Sigmoid colon (tissue), 7 donors: ENCODE results near the gene GCLC. TPM values are rescaled to one million over a fixed set of nuclear protein-coding genes. Genes with fewer than 3 reads are reported as not detected.

ENCODE experiments used
- DNase-seq: peaks from one replicate; pipeline ENCODE4 v3.0.0-alpha.2; 2019
- H3K27ac ChIP-seq, 4 donors: fragments of 200-600 bp; sonication (generic); one replicate each; pipeline ENCODE4 v1.5.1; 2016 to 2019; ENCODE audit warnings: mild to moderate bottlenecking in 1 of 4
- H3K27me3 ChIP-seq, 3 donors: fragments of 200-600 bp; sonication (generic); one replicate each; pipeline ENCODE4 v1.5.1; 2019; ENCODE audit warnings: mild to moderate bottlenecking in 1 of 3
- H3K36me3 ChIP-seq, 4 donors: fragments of 200-600 bp; sonication (generic); one replicate each; pipeline ENCODE4 v1.5.1; 2016 to 2019
- H3K4me1 ChIP-seq, 4 donors: fragments of 200-600 bp; sonication (generic); one replicate each; pipeline ENCODE4 v1.5.1; 2017 to 2019
- H3K4me3 ChIP-seq, 4 donors: fragments of 200-600 bp; sonication (generic); one replicate each; pipeline ENCODE4 v1.5.1; 2017 to 2019; ENCODE audit warnings: mild to moderate bottlenecking in 2 of 4, moderate library complexity in 1 of 4
- H3K9me3 ChIP-seq, 4 donors: fragments of 200-600 bp in 3 of 4; sonication (generic) in 3 of 4; one replicate each; pipeline versions ENCODE4 v1.5.1 to v1.6.1; 2013 to 2019
- CTCF ChIP-seq, 4 experiments: fragments of 450-650 bp in 3 of 4; fragments of 200-600 bp in 1 of 4; IDR thresholded peaks; one replicate each; pipeline ENCODE4 v1.5.1; 2016 to 2019; ENCODE audit warnings: antibody characterized with exemption in 4 of 4, mild to moderate bottlenecking in 3 of 4, moderate library complexity in 2 of 4
- EP300 ChIP-seq, 4 donors: sonication (generic); formaldehyde crosslinking; IDR thresholded peaks; one replicate each; pipeline ENCODE4 v1.6.1; 2017; ENCODE audit warnings: antibody characterized with exemption in 4 of 4
- POLR2A ChIP-seq, 2 donors: fragments of 450-650 bp; IDR thresholded peaks; one replicate each; pipeline ENCODE4 v1.6.1; 2016; ENCODE audit warnings: antibody characterized with exemption in 2 of 2, mild to moderate bottlenecking in 2 of 2, moderate library complexity in 2 of 2
- POLR2AphosphoS5 ChIP-seq, 4 donors: sonication (generic); formaldehyde crosslinking; IDR thresholded peaks; one replicate each; pipeline ENCODE4 v1.6.1; 2017; ENCODE audit warnings: antibody characterized with exemption in 4 of 4
- WGBS, 2 donors: extraction: QIAGEN DNeasy Blood & Tissue Kit; methylation state at CpG; one replicate each; pipeline ENCODE4 v1.1.7; 2013; 5-methylcytosine and 5-hydroxymethylcytosine counted together
- intact Hi-C: fragments of 100-400 bp; cut with DNase I; formaldehyde crosslinking; loops from one replicate; pipeline ENCODE4 v1.15.1; 2023
- polyA plus RNA-seq, 3 donors: library from polyadenylated mRNA; stranded (reverse); fragments of 200-250 nt; gene quantifications; one replicate each; pipeline ENCODE4 v1.2.3, GENCODE V29; 2013
- total RNA-seq, 4 donors: library from RNA; depleted of rRNA; stranded (reverse); fragments of >200 nt; gene quantifications; one replicate each; pipeline ENCODE4 v1.1.0, GENCODE V29; 2016
- donor health status: healthy with polysubstance abuse.
- donor health status: Bipolar disorder and iron deficiency.
- donor health status: healthy.

Gene GCLC
- total and polyA plus RNA-seq, 7 donors = 16.2 to 60.3 (median 53.7) TPM

- no peaks in the 10 kb centered on the region for H3K36me3 ChIP-seq
- H3K27ac ChIP-seq = no peak overlapping the region
- TF ChIP-seq POLR2AphosphoS5 (IDR thresholded peaks at IDR 0.05) = no peak
- no peak for TF ChIP-seq POLR2A (IDR thresholded peaks at IDR 0.05)
- no peak for TF ChIP-seq CTCF (IDR thresholded peaks at IDR 0.05)
- no peak for TF ChIP-seq EP300 (IDR thresholded peaks at IDR 0.05)
- no peak overlapping the region for H3K4me3 ChIP-seq
- intact Hi-C loops = no loop called here
- no peak for DNase-seq
- 83 to 87% methylated on average over 4 of the region's 4 CpGs for WGBS, 2 donors
- no peaks in the 10 kb centered on the region for H3K27me3 ChIP-seq
- H3K4me1 ChIP-seq = peaks cover 2 to 75% (median 44%) of the 10 kb centered on the region in 4 donors
- H3K9me3 ChIP-seq = no peaks in the 10 kb centered on the region
These were observed 4.7 kb downstream of the GCLC start for GRCh38 chr6:53540129-53540692.

GRCh38 chr6:53539561-53539960 lies 5.3 kb downstream of the GCLC start:
- no peaks in the 10 kb centered on the region for H3K9me3 ChIP-seq
- no peaks in the 10 kb centered on the region for H3K36me3 ChIP-seq
- H3K27me3 ChIP-seq = no peaks in the 10 kb centered on the region
- no peak overlapping the region for H3K27ac ChIP-seq
- peaks cover 0 to 81% (median 47%) of the 10 kb centered on the region in 4 donors for H3K4me1 ChIP-seq
- intact Hi-C loops = no loop called here
- no peak for DNase-seq
- no peak overlapping the region for H3K4me3 ChIP-seq
- 62 to 85% methylated on average over 5 of the region's 5 CpGs for WGBS, 2 donors
- TF ChIP-seq EP300 (IDR thresholded peaks at IDR 0.05) = no peak
- no peak for TF ChIP-seq POLR2AphosphoS5 (IDR thresholded peaks at IDR 0.05)
- TF ChIP-seq CTCF (IDR thresholded peaks at IDR 0.05) = no peak
- no peak for TF ChIP-seq POLR2A (IDR thresholded peaks at IDR 0.05)

GRCh38 chr6:53536561-53536960 lies 8.3 kb downstream of the GCLC start:
- H3K27ac ChIP-seq = no peak overlapping the region
- intact Hi-C loops = no loop called here
- H3K9me3 ChIP-seq = no peaks in the 10 kb centered on the region
- WGBS, 2 donors = 98 to 100% methylated on average over 1 of the region's 1 CpG
- DNase-seq = no peak
- TF ChIP-seq POLR2A (IDR thresholded peaks at IDR 0.05) (no peak), EP300 (IDR thresholded peaks at IDR 0.05) (no peak), CTCF (IDR thresholded peaks at IDR 0.05) (no peak), POLR2AphosphoS5 (IDR thresholded peaks at IDR 0.05) (no peak)
- H3K36me3 ChIP-seq = no peaks in the 10 kb centered on the region
- H3K4me3 ChIP-seq = no peak overlapping the region
- H3K4me1 ChIP-seq = peaks cover 0 to 88% (median 63%) of the 10 kb centered on the region in 4 donors
- H3K27me3 ChIP-seq = no peaks in the 10 kb centered on the region

GRCh38 chr6:53532942-53533341 lies 12.0 kb downstream of the GCLC start:
- Histone ChIP-seq H3K4me3 (no peak overlapping the region), H3K27ac (peak overlapping the region; percentile 62 to 85 (median 78)), H3K4me1 (peaks cover 0 to 91% (median 74%) of the 10 kb centered on the region in 4 donors), H3K36me3 (no peaks in the 10 kb centered on the region), H3K27me3 (no peaks in the 10 kb centered on the region), H3K9me3 (no peaks in the 10 kb centered on the region)
- TF ChIP-seq POLR2A (IDR thresholded peaks at IDR 0.05) (no peak), EP300 (IDR thresholded peaks at IDR 0.05) (no peak)
- 81 to 85% methylated on average over 1 of the region's 1 CpG for WGBS, 2 donors
- intact Hi-C loops = no loop called here
- DNase-seq = no peak

GRCh38 chr6:53532061-53532797 lies 12.7 kb downstream of the GCLC start:
- no peaks in the 10 kb centered on the region for H3K36me3 ChIP-seq
- H3K4me3 ChIP-seq = no peak overlapping the region
- no peaks in the 10 kb centered on the region for H3K9me3 ChIP-seq
- TF ChIP-seq CTCF (IDR thresholded peaks at IDR 0.05) (no peak), EP300 (IDR thresholded peaks at IDR 0.05) (no peak), POLR2A (IDR thresholded peaks at IDR 0.05) (no peak), POLR2AphosphoS5 (IDR thresholded peaks at IDR 0.05) (no peak)
- peak overlapping the region; percentile 62 to 85 (median 78) for H3K27ac ChIP-seq
- H3K4me1 ChIP-seq = peaks cover 0 to 94% (median 75%) of the 10 kb centered on the region in 4 donors
- DNase-seq = no peak
- intact Hi-C loops = no loop called here
- H3K27me3 ChIP-seq = no peaks in the 10 kb centered on the region
- 61 to 74% methylated on average over 8 of the region's 8 CpGs for WGBS, 2 donors
